Activated CD4-positive, alpha-beta T cell treated with anti-CD3 and anti-CD28 coated beads for 1 hour (primary cell): ENCODE results near the gene NOS1AP.

Source experiments
- DNase-seq: peaks from one replicate; pipeline ENCODE4 v3.0.0-alpha.2; 2020

Gene NOS1AP

DNA sequence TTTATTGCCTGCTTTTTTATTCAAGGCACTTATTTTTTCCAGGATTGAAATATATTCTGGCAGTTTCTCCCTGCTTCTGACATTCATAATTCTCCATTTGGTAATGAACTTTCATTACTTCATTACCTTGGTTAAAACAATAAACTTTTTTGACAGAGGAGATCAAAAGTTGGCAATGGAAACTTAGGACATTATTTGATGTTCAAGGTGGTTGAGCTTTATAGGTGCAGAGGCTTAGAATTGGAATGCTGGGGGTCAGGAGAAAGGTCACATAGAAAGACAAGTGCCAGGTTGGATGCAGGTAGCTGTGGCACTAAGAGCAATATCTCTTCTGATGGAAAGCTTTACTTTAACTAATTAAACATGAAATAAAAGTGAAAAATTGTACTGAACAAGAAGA lies 154.8 kb downstream of the NOS1AP start:
- DNase-seq: no peak

DNA sequence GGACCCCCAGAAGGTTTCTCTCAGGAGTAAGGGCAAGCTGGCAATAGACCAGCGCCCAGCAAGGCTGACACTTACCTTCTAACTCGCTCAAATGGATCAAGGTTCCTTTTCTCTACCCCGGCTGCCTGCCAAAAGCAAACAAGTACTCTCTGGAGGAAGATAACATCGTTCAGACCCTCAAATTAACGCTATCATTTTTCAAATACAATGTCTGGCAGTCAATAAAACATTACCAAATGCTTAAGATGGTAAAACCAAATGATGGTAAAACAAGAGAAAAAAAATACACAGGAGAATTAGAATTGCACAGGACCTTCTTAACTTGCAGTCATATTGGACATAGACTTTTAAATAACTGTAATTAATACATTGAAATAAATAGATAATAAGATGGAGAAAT lies 159.1 kb downstream of the NOS1AP start:
- DNase-seq: no peak

DNA sequence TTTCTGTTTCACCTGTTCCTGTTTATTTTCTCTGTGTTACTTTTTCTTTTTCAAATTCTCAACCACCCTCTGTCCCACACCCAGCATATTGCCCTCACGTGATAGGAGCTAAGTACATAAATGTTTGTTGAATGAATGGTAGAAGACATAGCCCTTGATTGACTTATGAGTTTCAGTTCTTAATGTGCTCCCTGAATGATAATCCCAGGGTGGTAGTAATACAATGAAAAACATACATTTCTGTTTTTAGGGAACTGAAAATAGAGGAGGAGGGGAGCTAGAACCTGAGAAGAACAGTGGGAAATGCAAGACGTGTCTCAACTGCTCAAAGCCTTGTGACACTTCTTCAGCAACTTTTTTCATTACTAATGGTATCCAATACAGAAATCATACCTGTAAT lies 160.1 kb downstream of the NOS1AP start:
- no peak for DNase-seq

DNA sequence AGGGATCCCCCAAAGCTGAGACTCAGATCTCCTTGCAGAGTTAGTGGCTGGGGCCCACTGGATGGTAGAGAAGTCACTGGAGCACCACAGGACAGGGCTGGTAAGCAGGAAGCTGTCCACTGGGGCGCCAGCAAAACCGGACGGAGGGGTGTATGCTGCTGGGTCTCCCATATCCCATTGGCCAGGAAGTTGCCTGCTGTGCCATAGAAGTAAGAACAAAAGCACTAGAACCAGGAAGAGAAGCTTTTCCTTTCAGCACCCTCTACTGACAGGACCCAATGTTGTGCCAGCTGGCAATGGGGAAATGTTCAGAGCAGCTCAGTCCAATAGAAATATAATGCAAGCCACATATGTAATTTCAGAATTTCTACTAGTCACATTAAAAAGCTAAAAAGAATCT lies 160.6 kb downstream of the NOS1AP start:
- DNase-seq: no peak

DNA sequence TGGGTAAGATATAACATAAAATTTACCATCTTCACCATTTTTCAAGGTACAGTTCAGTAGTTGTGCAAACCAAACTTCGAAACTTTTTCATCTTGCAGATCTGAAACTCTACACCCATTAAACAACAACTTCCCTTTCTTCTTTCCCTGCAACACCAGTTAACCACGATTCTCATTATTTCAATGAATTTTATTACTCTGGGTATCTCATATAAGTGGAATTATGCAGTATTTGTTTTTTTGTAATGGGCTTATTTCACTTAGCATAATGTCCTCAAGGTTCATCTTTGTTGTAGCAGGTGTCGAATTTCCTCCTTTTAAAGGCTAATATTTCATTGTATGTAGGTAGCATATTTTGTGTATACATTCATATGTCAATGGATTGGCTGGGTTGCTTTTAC lies 161.0 kb downstream of the NOS1AP start:
- no peak for DNase-seq

DNA sequence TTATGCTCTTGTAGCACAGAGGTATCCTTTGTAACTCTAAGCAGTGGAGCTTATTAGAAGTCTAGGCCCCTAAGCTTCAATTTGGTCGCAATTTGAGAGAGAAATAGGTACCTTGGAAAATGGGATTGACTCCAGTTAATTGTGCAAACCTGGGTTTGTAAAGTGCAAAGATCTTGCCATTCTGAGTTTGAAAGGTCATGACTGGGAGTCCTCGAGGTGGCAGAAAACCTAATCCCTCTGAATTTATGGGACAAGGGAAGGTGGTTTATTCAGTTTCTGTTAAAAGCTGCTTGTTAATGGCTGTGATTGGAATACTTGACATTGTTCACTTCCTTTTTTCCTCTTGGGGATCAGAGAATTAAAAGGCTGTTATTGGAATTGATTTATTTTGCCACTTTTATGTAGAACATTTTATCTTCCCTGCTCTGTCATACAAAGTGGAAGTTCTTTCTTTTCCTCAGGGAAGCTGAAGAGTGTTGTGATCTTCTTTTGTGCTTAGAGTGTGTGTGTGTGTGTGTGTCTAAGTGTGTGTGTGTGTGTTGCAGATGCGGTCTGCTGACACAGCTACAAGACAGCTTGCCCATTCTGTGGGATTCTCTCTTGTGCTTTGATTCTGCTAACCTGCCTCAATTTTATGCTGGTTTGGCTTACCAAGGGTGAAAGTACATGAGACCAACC lies 162.7 kb downstream of the NOS1AP start:
- DNase-seq: no peak

DNA sequence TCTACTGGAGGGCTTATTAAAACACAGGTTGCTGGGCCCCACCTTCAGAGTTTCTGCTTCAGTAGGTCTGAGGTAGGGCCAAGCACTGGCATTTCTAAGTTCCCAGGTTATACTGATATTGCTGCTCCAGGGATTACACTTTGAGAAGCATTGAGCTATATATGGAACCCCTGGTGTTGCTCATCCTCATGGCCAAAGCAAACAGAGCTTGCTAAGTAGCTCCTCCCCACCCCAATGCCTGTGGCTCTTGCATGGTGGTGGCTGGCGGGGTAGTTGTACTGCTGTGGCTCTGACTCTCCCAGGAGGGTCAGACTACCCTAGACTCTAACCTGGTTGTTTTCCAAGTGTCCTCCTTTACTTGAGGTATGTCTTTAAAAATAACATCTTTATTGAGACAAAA lies 163.6 kb downstream of the NOS1AP start:
- DNase-seq: no peak

DNA sequence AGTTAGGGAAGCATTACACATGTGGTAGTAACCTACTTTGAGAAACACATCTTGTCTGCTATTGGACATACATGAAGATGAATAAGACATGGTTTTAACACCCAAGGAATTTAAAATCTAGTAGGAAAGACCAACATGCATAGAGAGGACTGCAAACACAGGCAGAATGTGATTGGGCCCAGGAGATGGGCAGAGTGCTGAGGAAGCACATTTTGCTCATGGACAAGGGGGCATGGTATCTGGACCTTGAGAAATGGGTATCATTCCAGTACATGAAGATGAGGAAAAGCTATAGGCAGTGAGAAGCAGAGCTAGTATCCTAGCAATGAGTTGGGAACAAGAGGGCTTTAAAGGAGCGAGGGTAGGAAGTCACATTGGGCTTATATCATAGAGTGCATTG lies 164.4 kb downstream of the NOS1AP start:
- no peak for DNase-seq

DNA sequence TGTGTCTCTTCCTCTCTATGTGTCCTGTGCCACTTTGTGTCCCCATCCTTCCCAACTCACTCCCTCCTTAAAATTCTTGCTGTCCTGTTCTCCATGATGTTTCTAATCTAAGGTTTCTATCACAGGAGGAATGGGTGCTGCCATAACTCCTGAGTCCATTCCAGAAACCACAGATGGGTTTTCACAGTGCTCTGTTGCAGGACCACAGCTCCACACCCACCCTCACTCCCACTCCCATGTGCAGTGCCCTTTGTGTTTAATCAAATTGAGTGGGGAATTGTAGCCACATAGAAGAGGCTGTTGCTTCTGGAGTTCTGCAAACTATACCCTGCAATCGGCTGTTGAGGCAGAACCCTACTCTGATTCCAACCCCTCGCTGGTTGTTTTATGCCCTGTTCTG lies 165.1 kb downstream of the NOS1AP start:
- no peak for DNase-seq

DNA sequence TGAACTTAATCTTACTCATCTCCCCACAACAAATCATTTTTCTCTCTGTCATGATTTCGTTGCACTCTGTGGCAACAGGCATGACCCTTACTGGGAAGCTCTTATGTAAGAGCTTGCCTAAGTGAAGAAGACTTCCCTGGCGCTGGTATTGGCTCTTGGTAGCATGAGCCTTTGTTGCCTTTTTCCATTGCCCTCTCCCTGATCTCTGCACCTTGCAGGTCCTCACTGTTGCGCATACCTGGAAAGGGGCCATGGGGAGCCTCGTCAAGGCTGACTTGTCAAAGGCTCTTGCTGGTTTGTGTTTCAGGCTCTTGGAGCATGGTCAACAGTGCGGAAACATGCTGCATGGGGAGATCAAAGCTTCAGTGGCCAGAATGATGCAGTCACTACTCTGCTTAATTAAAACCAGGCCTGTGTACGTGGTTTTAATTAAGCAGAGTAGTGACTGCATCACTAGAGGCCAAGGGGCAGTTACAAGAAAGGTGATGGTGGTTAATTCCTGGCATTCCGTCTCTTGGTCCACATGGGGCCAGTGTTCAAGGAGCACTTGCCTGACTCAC lies 165.8 kb downstream of the NOS1AP start:
- DNase-seq: no peak

DNA sequence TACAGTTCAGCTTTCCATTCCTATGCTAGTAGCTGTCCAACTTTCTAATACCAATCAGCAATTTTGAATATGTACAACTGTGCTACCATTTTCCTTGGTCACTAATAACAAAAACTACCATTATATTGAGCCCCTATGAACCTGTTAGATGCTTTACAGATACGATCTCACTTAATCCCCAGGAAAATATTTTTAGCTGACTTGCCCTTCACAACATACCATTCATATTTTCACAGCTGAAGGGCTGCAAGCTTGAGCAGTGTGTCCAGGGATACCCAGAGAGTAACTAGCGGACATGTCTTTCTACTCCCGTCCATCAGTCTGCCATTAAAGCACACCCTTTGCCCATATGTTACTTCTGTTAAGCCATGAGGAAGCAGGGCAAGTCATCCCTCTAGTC lies 166.7 kb downstream of the NOS1AP start:
- no peak for DNase-seq

DNA sequence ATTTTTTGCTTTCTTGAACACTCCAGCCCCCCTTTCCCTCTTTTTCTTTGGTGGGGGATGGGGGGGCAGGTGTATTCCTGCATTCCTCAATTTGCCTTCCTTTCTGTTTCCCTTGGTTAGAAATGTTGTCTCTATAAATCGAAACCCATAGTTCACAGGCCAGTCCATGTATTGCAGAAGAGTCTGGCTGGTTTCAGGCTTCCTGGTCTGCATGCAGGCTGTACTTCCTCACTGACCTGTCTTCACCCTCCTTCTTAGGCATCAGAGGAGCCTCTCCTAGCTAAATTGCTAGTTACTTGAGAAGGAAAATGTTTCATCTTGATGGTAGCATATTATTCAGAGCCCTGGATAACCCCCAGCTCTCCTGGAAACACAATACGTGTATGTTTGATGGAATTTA lies 167.1 kb downstream of the NOS1AP start:
- DNase-seq: no peak

DNA sequence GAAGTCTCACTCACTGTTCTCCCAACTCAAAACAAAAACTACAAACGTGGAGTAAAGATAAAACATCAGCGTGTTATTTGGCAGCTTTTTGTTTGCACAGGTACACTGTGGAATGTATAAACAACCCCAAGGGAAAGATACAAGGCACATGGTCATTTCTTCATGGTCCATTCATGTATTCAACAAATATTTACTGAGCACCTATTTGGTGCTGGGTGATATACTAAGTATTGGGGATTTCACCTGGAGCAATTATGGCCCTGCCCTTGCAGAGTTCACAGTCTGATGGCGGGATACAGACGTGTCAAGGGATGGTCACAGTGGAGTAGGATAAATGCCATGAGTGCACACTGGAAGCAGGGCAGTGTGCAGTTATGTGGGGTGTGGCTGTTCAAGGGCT lies 171.1 kb downstream of the NOS1AP start:
- DNase-seq: no peak

DNA sequence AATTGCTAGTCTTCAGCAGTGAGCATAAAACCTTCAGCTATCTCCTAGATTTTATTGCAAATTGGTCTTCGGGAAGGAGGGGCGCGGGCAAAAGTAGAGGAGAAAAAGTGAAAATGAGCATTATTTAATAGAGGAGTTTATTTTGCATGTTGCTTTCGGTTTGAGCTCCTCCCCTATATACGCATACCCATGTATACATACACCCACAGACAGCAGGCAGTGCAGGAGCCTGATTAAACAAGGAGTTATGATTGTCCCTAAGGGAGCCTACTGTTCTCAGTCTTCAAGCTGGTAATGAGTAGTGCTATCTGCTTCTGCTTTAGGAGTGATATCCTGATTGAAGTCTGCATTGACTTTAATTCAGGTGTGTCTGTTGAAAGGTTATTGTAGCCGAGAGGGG lies 173.3 kb downstream of the NOS1AP start:
- no peak for DNase-seq

DNA sequence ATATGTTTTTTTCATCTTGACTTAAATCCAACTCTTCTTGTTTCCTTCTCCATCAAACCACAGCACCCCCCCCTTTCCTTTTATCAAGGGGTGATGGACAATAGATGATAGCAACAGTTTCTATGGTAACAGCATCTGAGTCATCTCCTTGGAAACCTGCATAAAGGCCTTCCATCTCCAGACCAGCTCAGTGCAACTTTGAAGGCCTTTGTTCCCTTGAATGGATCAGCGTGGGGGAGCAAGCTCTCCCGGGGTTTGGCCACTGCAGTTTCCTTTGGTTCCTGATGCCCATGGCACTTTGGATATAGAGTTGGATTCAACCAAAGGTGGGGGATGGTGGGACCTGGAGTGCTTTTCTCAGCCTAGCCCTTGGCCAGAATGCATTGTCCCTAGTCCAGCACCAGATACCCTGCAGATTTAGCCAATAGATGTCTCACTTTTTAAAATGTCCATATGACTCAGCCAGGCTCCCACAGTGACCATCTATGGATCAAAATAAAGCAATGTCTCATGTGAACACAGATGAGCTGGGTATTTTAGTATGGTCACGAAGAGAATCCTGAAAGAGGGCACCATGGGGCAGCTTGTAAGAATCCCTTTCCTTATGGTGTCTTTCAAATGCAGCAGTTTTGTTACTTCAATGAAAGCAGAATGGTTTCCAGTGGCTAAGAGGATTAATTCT lies 179.5 kb downstream of the NOS1AP start:
- DNase-seq: no peak

DNA sequence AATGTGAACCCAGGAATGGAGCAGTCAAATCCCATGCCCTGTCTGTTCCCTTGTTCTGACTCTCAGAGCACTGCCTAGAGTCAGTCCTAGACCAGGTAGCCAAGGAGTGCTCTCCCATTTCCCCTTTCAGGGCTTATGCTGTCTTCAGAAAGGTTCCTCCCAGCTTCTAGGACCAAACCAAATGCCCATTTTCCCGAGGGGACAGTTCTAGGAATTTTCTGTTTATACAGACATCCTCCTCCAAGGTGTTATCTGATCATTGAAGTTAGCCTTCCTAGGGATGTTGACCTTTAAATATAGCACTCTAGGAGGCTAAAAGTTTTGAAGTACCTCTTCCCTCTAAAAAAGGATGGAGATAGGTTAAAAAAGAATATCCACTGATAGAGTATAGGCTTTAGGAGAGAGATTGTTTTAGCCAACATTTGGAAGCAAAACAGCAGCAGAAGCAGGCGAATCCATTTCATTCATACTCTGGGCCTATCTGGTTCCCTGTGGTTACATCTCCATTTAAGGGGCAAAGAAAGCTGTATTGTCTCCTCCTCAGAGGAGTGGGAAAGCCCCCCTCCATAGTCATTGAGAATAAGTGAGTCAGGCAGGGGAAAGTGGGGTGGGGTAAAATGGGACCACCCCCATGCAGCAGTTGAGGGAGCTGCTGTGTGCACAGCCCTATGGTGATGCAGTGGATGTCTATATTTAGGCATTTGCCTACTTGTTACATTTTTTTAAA lies 180.7 kb downstream of the NOS1AP start:
- no peak for DNase-seq

DNA sequence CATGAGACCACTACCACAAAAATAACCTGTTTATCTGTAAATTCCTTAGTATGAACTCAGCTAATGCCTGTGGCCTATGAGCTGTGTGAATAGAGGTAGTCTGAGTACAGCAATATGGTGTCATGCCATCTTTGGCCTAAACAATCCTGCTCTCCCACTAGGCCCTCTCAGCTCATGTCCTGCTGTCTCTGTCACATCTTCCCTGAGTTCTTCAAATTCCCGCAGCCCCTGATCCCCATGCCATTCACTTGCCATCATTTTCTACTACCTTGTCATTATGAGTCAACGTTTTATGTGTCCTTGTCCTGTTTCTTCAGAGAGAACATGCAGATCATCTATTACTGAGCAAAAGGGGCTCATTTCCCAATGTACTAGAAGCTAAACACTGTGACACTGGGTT lies 181.6 kb downstream of the NOS1AP start:
- DNase-seq: no peak

DNA sequence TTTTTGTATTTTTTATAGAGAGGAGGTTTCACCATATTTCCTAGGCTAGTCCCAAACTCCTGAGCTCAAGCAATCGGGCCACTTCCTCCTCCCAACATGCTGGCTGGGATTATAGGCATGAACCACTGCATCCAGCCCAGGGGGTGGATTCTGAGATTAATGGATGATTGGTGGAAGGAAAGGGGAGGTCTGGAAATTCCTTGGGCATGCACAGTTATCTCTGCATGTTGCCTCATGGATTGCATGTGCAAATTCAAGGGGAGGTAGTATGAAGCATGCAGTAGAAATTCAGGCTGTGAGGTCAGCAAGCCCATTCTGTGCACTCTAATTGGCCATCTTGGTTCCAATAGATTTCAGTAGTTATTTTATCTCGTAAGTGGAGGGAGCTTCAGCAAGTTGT lies 182.7 kb downstream of the NOS1AP start:
- no peak for DNase-seq

DNA sequence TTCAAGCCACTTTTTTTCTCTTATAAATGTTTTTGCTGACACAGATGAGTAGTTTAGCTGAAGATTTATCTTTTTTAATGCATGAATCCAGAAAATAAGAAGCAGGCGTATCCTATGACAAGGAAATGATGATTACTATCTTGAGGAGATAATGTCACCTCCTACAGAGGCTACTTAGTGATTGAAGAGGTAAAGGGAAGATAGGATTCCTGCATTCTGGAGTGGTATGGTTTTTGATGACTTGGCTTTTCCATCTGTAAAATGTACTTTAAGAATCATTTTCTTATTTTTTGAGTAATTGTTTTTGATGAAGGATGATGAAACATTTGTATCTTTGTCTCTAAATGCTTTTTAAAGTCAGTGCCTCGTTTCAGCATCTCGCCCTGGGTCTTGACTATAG lies 184.3 kb downstream of the NOS1AP start:
- DNase-seq: no peak

DNA sequence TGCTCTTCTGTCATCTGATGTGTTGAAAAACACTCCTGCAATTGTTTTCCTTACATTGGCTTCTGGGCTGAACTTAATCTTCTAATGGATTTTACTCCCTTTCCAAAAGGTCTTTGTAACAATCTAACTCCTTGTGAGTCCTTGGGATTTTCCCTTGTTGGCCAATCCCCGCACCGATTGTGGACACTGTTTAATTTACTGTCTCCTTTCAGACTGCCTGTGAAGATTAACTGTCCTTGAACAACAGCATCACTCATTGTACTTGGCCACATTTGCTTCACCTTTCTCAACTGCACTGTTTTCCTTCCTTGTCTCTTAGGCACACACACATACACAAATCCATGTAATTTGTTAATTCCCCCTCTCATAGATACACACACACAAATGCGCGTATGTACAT lies 186.8 kb downstream of the NOS1AP start:
- no peak for DNase-seq

DNA sequence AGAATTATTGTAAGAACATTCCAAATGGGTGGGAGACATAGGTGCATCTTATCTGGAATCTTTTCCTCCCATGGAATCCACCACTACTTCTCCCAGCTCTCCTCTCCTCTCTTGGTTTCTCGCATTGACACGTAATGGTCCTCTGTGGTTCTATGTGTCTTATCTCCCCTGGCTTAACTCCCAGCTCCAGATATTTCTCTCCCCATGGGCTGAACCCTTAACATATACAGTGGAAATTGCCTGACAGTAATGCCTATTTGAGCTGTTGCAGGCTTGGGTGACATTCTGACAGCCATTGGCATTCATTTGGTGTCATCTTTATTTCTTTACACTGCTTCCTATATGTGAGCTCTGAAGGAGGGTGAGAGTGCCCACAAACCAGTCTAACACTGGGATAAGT lies 188.9 kb downstream of the NOS1AP start:
- DNase-seq: no peak

DNA sequence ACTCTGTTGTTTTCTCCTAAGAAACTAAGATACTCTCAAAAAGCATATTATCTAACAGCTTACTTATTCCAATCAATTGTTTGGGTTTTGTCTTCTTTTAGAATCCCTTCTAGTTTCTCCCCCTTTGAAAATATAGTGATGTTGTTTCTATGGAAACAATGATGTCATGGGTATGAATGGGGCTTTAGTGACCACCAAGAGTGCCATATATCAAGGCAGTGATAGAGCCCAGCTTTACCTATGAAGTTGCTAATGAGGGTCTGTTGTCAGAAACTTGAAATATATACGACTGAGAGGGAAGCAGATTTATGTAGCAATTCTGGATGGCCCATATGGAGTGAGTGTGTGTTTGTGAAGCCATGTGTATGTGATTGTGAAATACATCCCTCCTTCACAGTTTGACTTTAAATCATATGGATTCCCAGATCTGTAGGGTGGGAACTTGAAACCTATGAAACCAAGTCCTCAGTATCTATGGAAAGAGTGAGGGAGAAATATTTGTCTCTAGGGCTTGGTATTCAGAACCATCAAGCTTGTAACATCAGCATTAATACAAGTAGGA lies 190.5 kb downstream of the NOS1AP start:
- no peak for DNase-seq

DNA sequence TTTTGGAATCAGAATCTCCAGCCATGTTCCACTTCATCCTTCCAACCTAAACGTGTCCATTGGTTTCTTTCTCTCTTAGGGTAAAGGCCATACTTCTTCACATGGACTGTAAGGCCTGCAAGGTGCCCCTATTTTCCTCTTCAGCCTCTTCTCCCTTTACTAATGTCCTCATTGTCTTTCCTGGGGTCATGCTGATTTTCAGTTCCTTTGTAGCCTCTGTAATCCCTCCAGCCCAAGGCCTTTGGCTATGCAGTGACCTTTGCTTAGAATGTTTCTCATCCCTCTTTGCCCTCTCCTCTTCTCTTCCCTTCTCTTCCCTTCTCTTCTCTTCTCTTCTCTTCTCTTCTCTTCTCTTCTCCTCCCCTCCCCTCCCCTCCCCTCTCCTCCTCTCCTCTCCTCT lies 194.6 kb downstream of the NOS1AP start:
- DNase-seq: no peak

DNA sequence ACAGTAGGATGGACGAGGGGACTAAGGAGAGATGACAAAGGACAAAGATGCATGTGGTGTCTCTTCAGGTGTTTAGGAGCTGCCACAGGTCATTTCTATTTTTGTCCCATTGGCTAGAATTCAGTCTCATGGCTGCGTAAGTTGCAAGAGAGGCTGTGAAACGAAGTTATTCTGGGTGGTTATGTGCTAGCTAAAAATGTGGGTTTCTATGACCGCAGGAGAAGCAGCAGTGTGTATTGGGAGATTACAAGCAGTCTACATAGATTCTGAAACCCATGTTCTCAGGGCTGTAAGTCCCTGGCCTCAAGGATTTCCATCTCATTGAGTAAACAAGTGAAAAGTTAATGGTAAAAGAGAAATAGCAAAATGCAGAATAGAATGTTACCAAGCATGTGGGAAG lies 196.5 kb downstream of the NOS1AP start:
- no peak for DNase-seq
